AG08395 (cell line): ENCODE results near the gene DPF3.
A peak's percentile ranks its signal among the peaks of the same experiment; 100 is the strongest.

Experiments used
- DNase-seq: peaks from one replicate; pipeline ENCODE4 v3.0.0; 2012; ENCODE audit warnings: mixed read lengths, low spot score

DPF3 gene

GRCh38 chr14:72615451-72616121 is 278.3 kb downstream of the DPF3 start:
- no peak for DNase-seq

- no peak for DNase-seq
Observed at GRCh38 chr14:72614891-72615415, 278.9 kb downstream of the DPF3 start.

- no peak for DNase-seq
Observed at GRCh38 chr14:72614365-72614764, 279.5 kb downstream of the DPF3 start.

GRCh38 chr14:72613975-72614319 is 280.0 kb downstream of the DPF3 start:
- no peak for DNase-seq

- no peak for DNase-seq
Observed at GRCh38 chr14:72613231-72613974, 280.5 kb downstream of the DPF3 start.

GRCh38 chr14:72612041-72612440 is 281.9 kb downstream of the DPF3 start:
- no peak for DNase-seq

- DNase-seq = no peak
Observed at GRCh38 chr14:72611506-72611905, 282.4 kb downstream of the DPF3 start.

- no peak for DNase-seq
Observed at GRCh38 chr14:72610831-72611200, 283.1 kb downstream of the DPF3 start.

- DNase-seq = no peak
Observed at GRCh38 chr14:72610096-72610830, 283.6 kb downstream of the DPF3 start.

- DNase-seq = no peak
Observed at GRCh38 chr14:72609205-72609916, 284.5 kb downstream of the DPF3 start.

- DNase-seq = peak; percentile 94
Observed at GRCh38 chr14:72608391-72609204, 285.3 kb downstream of the DPF3 start.

GRCh38 chr14:72607386-72608130 is 286.3 kb downstream of the DPF3 start:
- no peak for DNase-seq

GRCh38 chr14:72606879-72607278 is 287.0 kb downstream of the DPF3 start:
- no peak for DNase-seq

GRCh38 chr14:72605921-72606220 is 288.0 kb downstream of the DPF3 start:
- DNase-seq = no peak

- no peak for DNase-seq
Observed at GRCh38 chr14:72605096-72605920, 288.6 kb downstream of the DPF3 start.

GRCh38 chr14:72604133-72604532 is 289.8 kb downstream of the DPF3 start:
- no peak for DNase-seq

GRCh38 chr14:72603639-72604038 is 290.3 kb downstream of the DPF3 start:
- no peak for DNase-seq

- no peak for DNase-seq
Observed at GRCh38 chr14:72600551-72601330, 293.2 kb downstream of the DPF3 start.
